Endometrial microvascular endothelial cells (primary cell): ENCODE results near the gene LHCGR. TPM values are rescaled to one million over a fixed set of nuclear protein-coding genes. Genes with fewer than 3 reads are reported as not detected.

Experiments
- in situ Hi-C: cut with HindIII; loops from 2 replicates; pipeline ENCODE4 v1.10.0; 2017; ENCODE audit warnings: low sequenced_read_pairs, low pct_unique_long_range_greater_than_20kb; ENCODE audit errors: inconsistent ontology term
- total RNA-seq: library from RNA; depleted of rRNA; stranded (reverse); fragments of >200 nt; gene quantifications from one replicate; pipeline ENCODE4 v1.2.3, GENCODE V29; 2015; ENCODE audit errors: inconsistent ontology term

LHCGR gene
- total RNA-seq, result not detected

- in situ Hi-C loops, result no loop called here
These were observed at the start of gene LHCGR for GRCh38 chr2:48755473-48755872. LHCGR (minus strand) TSS chr2:48755724; CDS start chr2:48755671, 53 bp downstream.

DNA sequence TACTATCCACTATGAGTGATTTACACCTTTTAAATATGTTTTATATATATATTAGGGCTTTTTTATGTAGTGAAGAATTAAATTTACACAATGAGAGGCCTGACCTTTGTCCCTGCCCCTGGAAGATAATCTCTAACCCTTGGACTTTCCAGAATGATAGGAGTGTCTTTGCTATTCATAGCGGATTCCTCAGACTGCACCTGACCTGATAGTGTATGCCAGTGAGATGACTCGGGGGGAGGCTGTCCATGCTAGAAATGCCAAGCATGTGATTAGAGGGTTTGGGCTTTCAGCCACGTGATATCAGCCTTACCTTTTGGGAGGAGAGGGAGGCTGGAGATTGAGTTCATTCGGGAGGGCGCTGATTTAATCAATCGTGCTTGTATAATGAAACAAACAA lies 44.1 kb upstream of the LHCGR start:
- in situ Hi-C loops, result no loop called here

GRCh38 chr2:48795065-48795464 lies 39.5 kb upstream of the LHCGR start:
- in situ Hi-C loops, result no loop called here

GRCh38 chr2:48793671-48794070 lies 38.1 kb upstream of the LHCGR start:
- in situ Hi-C loops, result no loop called here

GRCh38 chr2:48792030-48792429 lies 36.5 kb upstream of the LHCGR start:
- in situ Hi-C loops, result no loop called here

DNA sequence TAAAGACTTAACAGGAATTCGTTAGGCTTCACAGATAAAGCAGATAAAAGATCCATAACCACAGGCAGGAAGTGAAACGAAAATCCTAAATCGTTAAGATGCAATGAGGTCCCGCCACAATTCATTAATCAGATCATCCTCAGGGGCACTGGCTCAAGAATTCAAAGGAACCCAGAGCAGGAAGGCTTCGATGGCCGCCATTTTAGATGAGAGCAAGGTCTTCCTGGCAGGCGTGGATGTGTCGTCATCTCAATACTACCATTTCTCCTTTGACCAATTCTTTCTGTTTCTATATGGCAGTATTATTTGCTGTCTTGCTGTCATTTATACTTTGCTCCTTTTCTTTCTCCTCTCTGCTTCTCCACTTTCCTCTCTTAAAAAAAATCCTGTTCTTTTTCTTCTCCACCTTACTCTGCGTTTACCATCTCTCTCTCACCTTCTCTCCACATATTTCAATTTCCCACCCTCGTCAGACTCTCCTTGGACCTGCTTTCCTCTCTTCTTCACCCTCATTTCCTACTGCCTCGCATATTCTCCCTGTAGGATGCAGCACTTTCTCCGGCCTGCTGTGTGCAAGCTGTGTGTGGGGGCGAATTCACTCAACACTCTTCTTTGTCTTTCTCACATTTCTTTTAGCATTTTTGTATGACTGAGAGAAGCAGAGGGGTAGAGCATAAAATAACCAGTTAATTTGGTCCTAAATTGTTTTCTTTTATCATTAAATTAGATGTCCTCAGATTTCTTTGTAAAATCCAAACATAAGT lies 35.1 kb upstream of the LHCGR start:
- in situ Hi-C loops, result no loop called here

- in situ Hi-C loops, result no loop called here
These were observed 32.1 kb upstream of the LHCGR start for GRCh38 chr2:48787580-48787979.

DNA sequence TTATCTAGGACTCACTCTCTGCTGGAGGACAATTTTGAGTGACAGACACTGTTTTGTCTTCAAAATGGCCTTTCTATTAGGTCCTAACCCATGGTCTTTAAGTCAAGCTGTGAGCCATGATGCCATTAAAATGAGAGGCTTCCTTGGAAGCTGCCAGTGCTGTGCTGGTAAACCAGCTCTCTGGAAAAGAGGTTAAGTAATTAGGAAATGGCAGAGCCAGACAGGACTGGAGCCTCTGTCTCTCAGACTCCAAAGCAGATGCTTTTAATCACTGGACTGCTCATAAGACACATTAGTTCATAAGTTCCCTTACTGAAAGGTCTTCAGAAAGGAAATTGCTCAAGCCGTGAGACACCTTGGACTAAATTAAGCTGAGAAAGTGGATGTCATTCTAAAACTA lies 25.8 kb upstream of the LHCGR start:
- in situ Hi-C loops, result no loop called here

- in situ Hi-C loops, result no loop called here
These were observed 23.6 kb upstream of the LHCGR start for GRCh38 chr2:48779019-48779716.

DNA sequence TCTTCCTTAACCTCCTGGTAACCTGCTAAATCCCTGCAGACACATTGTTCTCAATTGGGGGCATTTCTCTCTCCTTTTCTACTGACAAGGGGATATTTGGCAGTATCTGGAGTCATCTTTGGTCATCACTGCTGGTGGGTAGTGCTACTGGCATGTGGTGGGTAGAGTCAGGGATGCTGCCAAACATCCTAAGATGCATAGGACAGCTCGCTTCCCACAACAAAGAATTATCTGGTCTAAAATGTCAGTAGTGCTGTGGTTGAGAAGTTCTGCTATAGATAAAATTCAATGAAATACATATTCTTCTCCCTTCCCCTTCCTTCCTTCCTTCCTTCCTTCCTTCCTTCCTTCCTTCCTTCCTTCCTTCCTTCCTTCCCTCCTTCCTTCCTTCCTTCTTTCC lies 18.7 kb upstream of the LHCGR start:
- in situ Hi-C loops, result no loop called here

DNA sequence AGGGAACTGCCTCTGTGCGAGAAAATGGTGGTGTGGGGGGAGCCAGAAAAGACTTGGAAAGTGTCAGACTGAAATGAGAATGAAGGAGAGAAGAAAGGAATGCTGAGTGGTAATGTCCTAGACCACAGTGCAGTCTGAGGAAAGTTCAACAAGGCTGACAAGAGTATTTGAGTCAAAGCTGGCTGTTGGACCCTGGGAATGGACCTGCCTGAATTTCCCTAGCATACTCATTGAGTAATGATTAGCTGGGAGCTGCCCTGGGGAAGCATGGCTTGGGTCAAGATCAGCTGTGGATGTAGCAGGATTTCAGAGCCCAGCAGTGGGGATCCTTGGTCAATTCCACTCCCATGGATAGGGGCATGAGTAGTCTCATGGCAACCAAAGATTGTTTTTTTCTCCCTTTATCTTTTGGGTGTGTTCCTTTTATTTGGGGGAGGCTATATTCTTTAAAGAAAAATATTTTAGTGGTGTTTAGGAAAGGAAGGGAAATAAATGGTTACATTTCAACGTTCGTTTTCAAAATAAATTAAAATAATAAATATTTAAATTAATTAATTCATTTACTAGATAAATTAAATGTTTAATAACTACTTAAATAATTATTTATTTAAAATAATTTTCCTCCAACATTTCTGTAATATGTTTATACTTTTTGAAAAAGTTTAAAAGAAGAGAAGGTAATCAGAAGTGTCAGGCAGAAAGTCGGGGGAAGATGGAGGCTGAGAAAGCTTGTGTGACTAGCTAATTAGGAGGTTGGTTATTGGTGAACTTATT lies 15.9 kb upstream of the LHCGR start:
- in situ Hi-C loops, result no loop called here

DNA sequence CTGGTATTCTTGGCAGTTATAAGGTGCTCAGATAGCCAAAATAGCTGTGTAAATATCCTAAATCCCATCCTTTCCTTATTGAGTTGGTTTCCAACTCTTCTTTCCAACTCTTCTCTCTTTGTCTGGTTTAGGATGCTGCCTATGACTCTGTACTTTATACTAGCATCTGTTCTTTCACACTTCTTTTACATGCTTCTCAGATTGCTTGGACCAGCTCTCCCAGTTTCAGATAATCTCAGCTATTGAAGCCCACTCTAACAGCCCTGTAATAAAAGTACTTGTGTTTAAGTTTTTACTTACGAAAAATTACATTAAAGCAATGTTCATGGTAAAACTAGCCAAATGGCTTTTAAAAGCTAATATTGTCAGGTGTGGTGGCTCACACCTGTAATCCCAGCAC lies 14.7 kb upstream of the LHCGR start:
- in situ Hi-C loops, result no loop called here

DNA sequence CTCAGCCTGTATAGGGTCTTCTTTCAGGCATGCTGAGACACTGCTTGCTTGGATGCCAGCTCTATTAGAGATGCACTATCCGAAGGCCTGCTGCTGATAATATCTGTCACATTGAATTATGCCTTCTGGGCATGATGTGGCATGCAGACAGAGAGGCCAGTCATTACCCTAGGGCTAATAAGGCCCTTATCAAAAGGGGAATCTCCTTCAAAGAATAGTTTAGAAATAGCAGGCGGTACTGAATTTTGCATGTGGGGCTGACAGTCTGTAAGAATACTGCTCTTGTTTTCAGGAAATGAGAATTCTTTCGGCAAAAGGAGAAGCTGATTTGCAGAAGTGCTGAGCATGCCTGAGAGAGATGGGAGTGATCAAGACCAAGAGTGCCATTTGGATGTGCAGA lies 13.1 kb upstream of the LHCGR start:
- in situ Hi-C loops, result no loop called here

- in situ Hi-C loops, result no loop called here
These were observed 11.8 kb upstream of the LHCGR start for GRCh38 chr2:48767330-48767729.

- in situ Hi-C loops, result no loop called here
These were observed 5.3 kb upstream of the LHCGR start for GRCh38 chr2:48760826-48761225.

- in situ Hi-C loops, result no loop called here
These were observed 4.2 kb upstream of the LHCGR start for GRCh38 chr2:48759682-48760081.

DNA sequence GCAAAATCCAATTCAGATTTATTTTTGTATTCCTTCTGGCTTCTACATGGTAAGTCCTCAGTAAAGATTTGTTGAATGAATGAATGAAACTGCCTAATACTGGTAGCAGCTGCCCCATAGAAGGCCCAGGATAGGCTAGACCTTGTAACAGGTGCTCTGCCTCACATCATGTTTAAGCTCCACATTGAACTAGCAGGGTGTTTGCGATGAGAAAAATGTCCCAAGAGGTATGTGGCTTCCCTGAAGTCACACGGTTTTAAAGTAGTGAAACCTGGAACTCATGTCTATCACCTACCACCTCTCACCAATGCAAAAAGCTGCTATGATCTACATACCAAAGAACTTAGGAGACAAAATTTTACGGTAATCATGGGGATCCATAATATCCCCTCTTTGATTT lies 765 bp upstream of the LHCGR start:
- in situ Hi-C loops, result no loop called here

- in situ Hi-C loops, result no loop called here
These were observed 650 bp downstream of the LHCGR start for GRCh38 chr2:48754874-48755273.

GRCh38 chr2:48753228-48753627 lies 2.3 kb downstream of the LHCGR start:
- in situ Hi-C loops, result no loop called here
